Measurements from ENCODE around the gene ZNF319. TPM values are rescaled to one million over a fixed set of nuclear protein-coding genes. Genes with fewer than 3 reads are reported as not detected.

The ZNF319 gene
- total and polyA plus RNA-seq, 2 of the 8 experiments (the other 6 are each of a cell fraction or from before 2014, with no cell fraction given), result 3.3 to 5.5 TPM

GRCh38 chr16:58042001-58042885, 41.8 kb upstream of the ZNF319 start (continued):
- TF ChIP-seq POU5F1 (IDR thresholded peaks at IDR 0.05; ENCODE audit: low read depth, low read length), result no peak
- no peak for TF ChIP-seq RBBP5 (IDR thresholded peaks at IDR 0.05; ENCODE audit: borderline replicate concordance, low read depth, low read length)
- TF ChIP-seq CHD1 (IDR thresholded peaks at IDR 0.05; ENCODE audit: low read depth, low read length), result no peak
- TF ChIP-seq NANOG (IDR thresholded peaks at IDR 0.05; ENCODE audit: insufficient read depth, low read depth, low read length, poor library complexity, severe bottlenecking), result no peak
- no peak for TF ChIP-seq BACH1 (IDR thresholded peaks at IDR 0.05; ENCODE audit: low read length)
- TF ChIP-seq CBX5 (IDR thresholded peaks at IDR 0.05; ENCODE audit: low read depth, low read length), result no peak
- TF ChIP-seq RFX5 (IDR thresholded peaks at IDR 0.05; ENCODE audit: borderline replicate concordance, low read depth, low read length), result no peak
- TF ChIP-seq MAFK (IDR thresholded peaks at IDR 0.05; ENCODE audit: low read depth, low read length), result no peak
